ENCODE results near the gene TRAPPC13. TPM values are rescaled to one million over a fixed set of nuclear protein-coding genes. Genes with fewer than 3 reads are reported as not detected.
A peak's percentile ranks its signal among the peaks of the same experiment; 100 is the strongest.
"Not testable (repeated sequence)": the region's sequence is repeated elsewhere in the genome, so short reads cannot be mapped to it uniquely, and the experiment has no call there.

Gene TRAPPC13, protein sequence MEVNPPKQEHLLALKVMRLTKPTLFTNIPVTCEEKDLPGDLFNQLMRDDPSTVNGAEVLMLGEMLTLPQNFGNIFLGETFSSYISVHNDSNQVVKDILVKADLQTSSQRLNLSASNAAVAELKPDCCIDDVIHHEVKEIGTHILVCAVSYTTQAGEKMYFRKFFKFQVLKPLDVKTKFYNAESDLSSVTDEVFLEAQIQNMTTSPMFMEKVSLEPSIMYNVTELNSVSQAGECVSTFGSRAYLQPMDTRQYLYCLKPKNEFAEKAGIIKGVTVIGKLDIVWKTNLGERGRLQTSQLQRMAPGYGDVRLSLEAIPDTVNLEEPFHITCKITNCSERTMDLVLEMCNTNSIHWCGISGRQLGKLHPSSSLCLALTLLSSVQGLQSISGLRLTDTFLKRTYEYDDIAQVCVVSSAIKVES
- total RNA-seq = 24.5 and 25.1 TPM in 2 replicates

GRCh38 chr5:65624571-65625555 lies at the start of gene TRAPPC13, which contains the start of gene SHLD3:
Gene TRAPPC13, plus strand, starts transcription at chr5:65625027. Its CDS starts 34 bp downstream, at chr5:65625061.
Gene SHLD3, plus strand, starts transcription at chr5:65625027. Its CDS starts 4,561 bp downstream, at chr5:65629588.
- peak; percentile 46 for DNase-seq (ENCODE audit: low read depth, low spot score)

GRCh38 chr5:65577141-65577540 lies 47.7 kb upstream of the TRAPPC13 start:
- no peak for DNase-seq (ENCODE audit: low read depth, low spot score)

GRCh38 chr5:65588694-65589093 lies 36.1 kb upstream of the TRAPPC13 start:
- no peak for DNase-seq (ENCODE audit: low read depth, low spot score)

GRCh38 chr5:65601761-65602160 lies 23.1 kb upstream of the TRAPPC13 start:
- DNase-seq (ENCODE audit: low read depth, low spot score) = not testable (repeated sequence)

- no peak for DNase-seq (ENCODE audit: low read depth, low spot score)
Measured at GRCh38 chr5:65611524-65611923, 13.3 kb upstream of the TRAPPC13 start.

GRCh38 chr5:65612298-65612907 lies 12.4 kb upstream of the TRAPPC13 start:
- no peak for DNase-seq (ENCODE audit: low read depth, low spot score)

DNA sequence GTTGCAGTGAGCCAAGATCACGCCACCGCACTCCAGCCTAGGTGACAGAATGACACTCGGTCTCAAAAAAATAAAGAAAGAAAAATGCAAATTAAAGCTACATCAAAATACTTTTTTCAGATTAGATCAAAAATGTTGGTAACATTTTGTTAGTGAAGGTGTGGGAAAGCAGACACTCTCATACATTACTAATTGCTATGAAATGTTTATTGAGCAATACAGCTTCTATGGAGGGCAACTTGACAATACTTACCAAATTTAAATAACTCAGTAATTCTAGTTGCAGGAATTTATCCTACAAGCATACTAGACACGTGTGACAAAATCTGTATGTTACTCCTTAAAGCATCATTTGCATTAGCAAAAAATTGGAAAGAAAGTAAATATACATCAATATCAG lies 4.8 kb upstream of the TRAPPC13 start:
- no peak for DNase-seq (ENCODE audit: low read depth, low spot score)

DNA sequence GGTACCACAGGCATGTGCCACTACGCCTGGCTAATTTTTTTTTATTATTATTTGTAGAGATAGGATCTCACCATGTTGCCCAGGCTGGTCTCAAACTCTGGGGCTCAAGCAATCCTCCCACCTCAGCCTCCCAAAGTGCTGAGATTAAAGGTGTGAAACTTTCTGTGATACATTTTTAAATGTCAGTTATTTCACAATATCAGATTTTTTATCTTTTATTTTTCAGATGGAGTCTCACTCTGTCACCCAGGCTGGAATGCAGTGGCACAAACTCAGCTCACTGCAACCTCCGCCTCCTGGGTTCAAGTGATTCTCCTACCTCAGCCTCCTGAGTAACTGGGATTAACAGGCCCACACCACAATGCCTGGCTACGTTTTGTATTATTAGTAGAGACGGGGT lies 2.9 kb upstream of the TRAPPC13 start:
- DNase-seq (ENCODE audit: low read depth, low spot score) = not testable (repeated sequence)

DNA sequence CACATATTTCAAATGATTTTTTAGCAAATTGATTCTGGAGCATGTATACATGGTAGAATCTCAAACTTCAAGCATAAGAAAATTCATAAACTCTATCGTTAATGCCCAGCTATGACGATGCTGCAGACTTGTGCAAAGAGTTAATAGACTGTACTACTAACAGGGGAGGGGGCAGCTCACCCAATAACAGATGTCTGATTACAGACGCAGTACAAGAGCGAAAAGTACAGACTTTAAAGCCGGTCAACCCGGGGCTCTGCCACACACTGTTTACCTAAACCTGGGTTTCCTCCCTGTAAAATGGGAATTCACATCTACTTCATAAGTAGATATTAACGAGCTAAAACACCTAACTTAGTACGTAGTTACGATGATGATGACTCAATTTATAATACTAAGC lies 1.3 kb upstream of the TRAPPC13 start:
- DNase-seq (ENCODE audit: low read depth, low spot score) = no peak

DNA sequence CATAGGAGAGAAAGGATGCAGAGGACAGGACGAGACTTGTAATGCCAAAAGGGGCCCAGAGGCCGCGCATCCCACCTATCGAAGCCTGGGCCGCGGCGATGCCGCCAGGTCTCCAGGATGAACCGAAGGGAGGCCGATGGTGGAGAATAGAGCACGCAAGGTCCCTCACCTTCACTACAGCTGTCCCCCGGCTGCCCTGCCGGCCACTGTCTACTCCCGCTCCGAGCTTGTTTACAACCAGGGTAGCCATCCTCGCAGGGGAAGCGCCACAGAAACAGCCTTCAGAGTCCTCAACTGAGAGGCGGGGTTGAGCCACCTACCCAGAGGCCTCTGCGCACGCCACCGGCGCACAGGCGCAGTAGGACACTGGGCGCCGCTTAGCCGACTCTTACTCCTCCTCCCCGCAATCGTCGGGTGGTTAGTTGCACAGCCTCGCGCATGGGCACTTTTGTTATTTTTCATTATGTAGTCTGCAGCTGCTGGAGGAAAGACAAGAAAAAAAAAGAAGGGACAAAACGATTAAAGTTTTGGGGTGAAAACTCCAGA lies 729 bp upstream of the TRAPPC13 start, which contains the start of gene TRIM23:
TSS of gene TRIM23 (minus strand) at position 309 of the 546 bp plus-strand sequence. CDS start at position 250, 59 bp downstream.
- peak; percentile 84 for DNase-seq (ENCODE audit: low read depth, low spot score)

DNA sequence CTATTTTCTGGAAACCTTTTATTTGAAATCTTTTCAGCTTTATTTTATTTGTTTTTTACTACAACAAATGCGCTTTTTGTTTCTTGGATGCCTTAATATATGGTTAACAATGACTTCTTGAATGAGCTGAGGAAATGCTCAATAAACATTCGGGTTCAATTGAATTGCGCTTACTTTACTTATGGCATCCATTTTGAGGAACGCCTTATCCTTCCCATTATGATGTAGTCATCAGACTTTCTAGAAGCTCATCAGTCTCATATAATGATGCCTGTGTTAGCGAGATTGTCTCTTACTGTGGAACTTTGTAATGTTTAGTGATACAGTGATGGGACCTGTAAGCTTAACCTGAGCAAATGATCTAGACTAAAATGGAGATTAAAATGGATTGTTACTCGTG lies 916 bp downstream of the TRAPPC13 start:
- no peak for DNase-seq (ENCODE audit: low read depth, low spot score)

GRCh38 chr5:65630981-65631380 lies 6.2 kb downstream of the TRAPPC13 start:
- no peak for DNase-seq (ENCODE audit: low read depth, low spot score)

DNA sequence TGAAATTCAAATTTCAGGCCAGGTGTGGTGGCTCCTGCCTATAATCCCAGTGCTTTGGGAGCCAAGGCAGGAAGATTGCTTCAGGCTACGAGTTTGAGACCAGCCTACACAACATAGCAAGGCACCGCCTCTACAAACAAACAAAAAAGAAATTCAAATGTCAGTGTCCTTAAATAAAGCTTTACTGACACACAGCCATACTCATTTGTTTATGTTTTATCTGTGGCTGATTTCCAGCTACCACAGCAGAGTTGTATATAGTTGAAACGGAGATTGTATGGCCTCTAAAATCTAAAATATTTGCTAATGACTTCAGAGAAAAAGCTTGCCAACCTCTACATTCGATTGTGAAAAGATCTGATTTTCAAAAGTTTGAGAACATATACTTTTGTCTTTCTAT lies 15.4 kb downstream of the TRAPPC13 start:
- DNase-seq (ENCODE audit: low read depth, low spot score) = no peak

DNA sequence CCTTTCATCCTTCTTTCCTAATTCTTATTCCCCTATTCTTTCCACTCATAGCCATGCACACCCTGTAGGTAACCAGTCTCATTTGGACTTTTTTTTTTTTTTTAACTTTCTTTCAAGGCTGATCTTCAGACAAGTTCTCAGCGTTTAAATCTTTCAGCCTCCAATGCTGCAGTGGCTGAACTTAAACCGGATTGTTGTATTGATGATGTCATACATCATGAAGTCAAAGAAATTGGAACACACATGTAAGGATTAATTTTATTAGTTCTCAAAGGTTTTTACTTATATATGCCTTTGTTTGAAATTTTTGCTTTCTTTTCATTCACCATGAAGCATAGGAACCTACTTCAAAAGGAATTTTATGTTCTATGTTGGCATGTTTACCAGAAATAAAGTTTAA lies 22.1 kb downstream of the TRAPPC13 start:
- DNase-seq (ENCODE audit: low read depth, low spot score) = no peak

DNA sequence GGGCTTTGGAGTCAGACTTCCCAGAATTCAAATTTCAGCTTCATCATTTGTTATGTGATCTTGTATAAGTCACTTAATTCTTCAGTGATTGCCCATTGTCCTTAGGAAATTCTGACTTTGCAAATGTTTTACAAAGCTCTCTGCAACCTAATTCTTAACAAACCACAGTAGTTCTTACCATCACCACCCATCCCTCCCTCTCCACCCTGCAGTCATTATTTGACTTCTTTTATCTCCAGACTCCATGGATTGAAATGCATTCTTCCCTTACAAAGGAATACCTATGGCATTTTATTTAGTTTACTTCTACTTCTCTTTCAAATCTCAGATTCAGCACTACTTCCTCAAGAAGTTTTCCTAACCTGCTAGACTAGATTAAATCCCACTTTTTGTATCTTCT lies 23.1 kb downstream of the TRAPPC13 start:
- no peak for DNase-seq (ENCODE audit: low read depth, low spot score)

DNA sequence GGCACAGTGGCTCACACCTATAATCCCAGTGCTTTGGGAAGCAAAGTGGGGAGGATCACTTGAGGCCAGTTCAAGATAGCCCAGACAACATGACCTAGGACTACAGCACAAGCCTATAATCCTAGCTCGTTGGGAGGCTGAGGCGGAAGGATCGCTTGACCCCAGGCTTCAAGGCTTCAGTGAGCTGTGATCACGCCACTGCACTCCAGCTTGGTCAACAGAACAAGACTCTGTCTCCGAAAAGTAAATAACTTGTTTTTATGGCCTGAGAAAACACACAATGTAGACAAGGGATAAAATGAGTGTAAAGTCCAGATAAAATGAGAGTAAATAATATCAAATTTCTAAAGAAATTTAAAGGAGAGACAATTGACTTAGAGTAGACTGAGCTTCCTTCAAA lies 26.3 kb downstream of the TRAPPC13 start:
- no peak for DNase-seq (ENCODE audit: low read depth, low spot score)

- no peak for DNase-seq (ENCODE audit: low read depth, low spot score)
Measured at GRCh38 chr5:65654713-65655112, 29.9 kb downstream of the TRAPPC13 start.

DNA sequence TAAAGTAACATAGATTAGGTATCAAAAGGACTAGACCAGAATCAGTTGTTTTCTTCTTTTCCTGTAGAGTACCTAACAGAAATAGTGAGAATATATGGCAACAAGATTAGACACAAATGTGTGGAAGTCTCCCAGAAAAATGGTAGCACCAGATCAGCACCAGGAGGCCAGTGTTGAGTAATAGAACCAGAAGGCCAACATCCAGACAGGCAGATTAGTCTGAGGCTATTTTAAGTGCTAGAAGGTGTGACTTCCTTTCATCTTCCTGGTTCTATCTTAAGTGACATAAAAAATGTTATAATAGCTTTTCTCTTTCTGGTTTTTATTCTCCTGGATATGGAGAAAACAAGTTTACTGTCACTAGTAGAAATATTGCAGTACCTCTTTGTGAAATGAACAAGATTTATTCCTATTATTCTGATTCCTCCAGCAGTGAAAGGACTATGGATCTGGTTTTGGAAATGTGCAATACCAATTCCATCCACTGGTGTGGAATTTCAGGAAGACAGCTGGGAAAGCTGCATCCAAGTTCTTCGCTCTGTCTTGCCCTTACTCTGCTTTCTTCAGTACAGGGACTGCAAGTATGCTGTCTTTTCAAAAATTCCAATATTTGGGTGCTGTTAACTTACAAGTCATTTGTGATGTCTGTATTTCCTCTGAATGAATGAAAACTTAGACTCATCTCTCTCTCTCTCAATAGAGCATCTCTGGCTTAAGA lies 39.1 kb downstream of the TRAPPC13 start:
- no peak for DNase-seq (ENCODE audit: low read depth, low spot score)

GRCh38 chr5:65668696-65669095 lies 43.9 kb downstream of the TRAPPC13 start:
- DNase-seq (ENCODE audit: low read depth, low spot score) = no peak

GRCh38 chr5:65672796-65673195 lies 48.0 kb downstream of the TRAPPC13 start:
- no peak for DNase-seq (ENCODE audit: low read depth, low spot score)

GRCh38 chr5:65674749-65675148 lies 49.9 kb downstream of the TRAPPC13 start:
- no peak for DNase-seq (ENCODE audit: low read depth, low spot score)
